MG63 (cell line): ENCODE measurements around the gene ETV4. TPM values are rescaled to one million over a fixed set of nuclear protein-coding genes. Genes with fewer than 3 reads are reported as not detected.

ENCODE experiments used
- DNase-seq: peaks from one replicate; pipeline ENCODE4 v3.0.0-alpha.2; 2020
- H3K27me3 ChIP-seq: fragments of 250-450 bp; sonication (Bioruptor Pico); 2 replicates; pipeline ENCODE4 v1.5.1; 2020; ENCODE audit warnings: mild to moderate bottlenecking, moderate library complexity
- H3K36me3 ChIP-seq: fragments of 250-450 bp; sonication (Bioruptor Pico); 2 replicates; pipeline ENCODE4 v1.5.1; 2020; ENCODE audit warnings: mild to moderate bottlenecking, moderate library complexity
- H3K4me3 ChIP-seq: fragments of 250-450 bp; sonication (Bioruptor Pico); 2 replicates; pipeline ENCODE4 v1.5.1; 2020; ENCODE audit warnings: mild to moderate bottlenecking, moderate library complexity
- H3K9me3 ChIP-seq: fragments of 250-450 bp; sonication (Bioruptor Pico); 2 replicates; pipeline ENCODE4 v1.5.1; 2020; ENCODE audit warnings: mild to moderate bottlenecking, moderate library complexity
- total RNA-seq: library from RNA; depleted of rRNA; stranded (reverse); fragments of >200 nt; shearing (Covaris generic); gene quantifications from 2 replicates; pipeline ENCODE4 v1.2.3, GENCODE V29; 2014; ENCODE audit warnings: low replicate concordance; rRNA removed

ETV4 gene
- total RNA-seq: 2.4 and 4.5 TPM in 2 replicates

GRCh38 chr17:43546319-43547188 is at the start of gene ETV4:
TSS of gene ETV4 (minus strand) at chr17:43546340. CDS start at chr17:43545617, 723 bp downstream.
- peak; percentile 96 for DNase-seq
- no peaks in the 10 kb centered on the region for H3K9me3 ChIP-seq
- H3K36me3 ChIP-seq: no peaks in the 10 kb centered on the region
- H3K4me3 ChIP-seq: peak within 1 kb of the TSS; percentile 52
- 0 out of 2 replicates have a peak, but pooled peaks cover 2% of the 10 kb centered on the region for H3K27me3 ChIP-seq

- H3K4me3 ChIP-seq: no peak overlapping the region
- no peaks in the 10 kb centered on the region for H3K27me3 ChIP-seq
- no peaks in the 10 kb centered on the region for H3K9me3 ChIP-seq
- DNase-seq: no peak
- no peaks in the 10 kb centered on the region for H3K36me3 ChIP-seq
These were observed 49.3 kb upstream of the ETV4 start for GRCh38 chr17:43595466-43595865.

- Histone ChIP-seq H3K27me3 (no peaks in the 10 kb centered on the region), H3K36me3 (no peaks in the 10 kb centered on the region), H3K9me3 (no peaks in the 10 kb centered on the region), H3K4me3 (no peak overlapping the region)
- peak; percentile 92 for DNase-seq
These were observed 45.8 kb upstream of the ETV4 start for GRCh38 chr17:43591779-43592562.

- no peak for DNase-seq
- H3K4me3 ChIP-seq: no peak overlapping the region
- no peaks in the 10 kb centered on the region for H3K27me3 ChIP-seq
- H3K9me3 ChIP-seq: no peaks in the 10 kb centered on the region
- no peaks in the 10 kb centered on the region for H3K36me3 ChIP-seq
These were observed 44.9 kb upstream of the ETV4 start for GRCh38 chr17:43591001-43591400.

GRCh38 chr17:43588664-43589435 is 42.7 kb upstream of the ETV4 start:
- H3K9me3 ChIP-seq: no peaks in the 10 kb centered on the region
- no peak for DNase-seq
- no peaks in the 10 kb centered on the region for H3K27me3 ChIP-seq
- no peak overlapping the region for H3K4me3 ChIP-seq
- H3K36me3 ChIP-seq: no peaks in the 10 kb centered on the region

GRCh38 chr17:43588121-43588520 is 42.0 kb upstream of the ETV4 start:
- no peak overlapping the region for H3K4me3 ChIP-seq
- no peaks in the 10 kb centered on the region for H3K36me3 ChIP-seq
- H3K27me3 ChIP-seq: no peaks in the 10 kb centered on the region
- no peaks in the 10 kb centered on the region for H3K9me3 ChIP-seq
- no peak for DNase-seq

- no peak for DNase-seq
- H3K4me3 ChIP-seq: no peak overlapping the region
- no peaks in the 10 kb centered on the region for H3K36me3 ChIP-seq
- no peaks in the 10 kb centered on the region for H3K9me3 ChIP-seq
- no peaks in the 10 kb centered on the region for H3K27me3 ChIP-seq
These were observed 41.5 kb upstream of the ETV4 start for GRCh38 chr17:43587647-43588046.

- H3K9me3 ChIP-seq: no peaks in the 10 kb centered on the region
- no peaks in the 10 kb centered on the region for H3K27me3 ChIP-seq
- DNase-seq: peak; percentile 52
- H3K4me3 ChIP-seq: no peak overlapping the region
- no peaks in the 10 kb centered on the region for H3K36me3 ChIP-seq
These were observed 38.5 kb upstream of the ETV4 start for GRCh38 chr17:43584666-43585102.

GRCh38 chr17:43583332-43583731 is 37.2 kb upstream of the ETV4 start:
- no peaks in the 10 kb centered on the region for H3K9me3 ChIP-seq
- no peak overlapping the region for H3K4me3 ChIP-seq
- H3K36me3 ChIP-seq: no peaks in the 10 kb centered on the region; the same call in 1 of the 2 replicates
- H3K27me3 ChIP-seq: no peaks in the 10 kb centered on the region
- no peak for DNase-seq

- no peak overlapping the region for H3K4me3 ChIP-seq
- DNase-seq: peak; percentile 35
- H3K36me3 ChIP-seq: no peaks in the 10 kb centered on the region; the same call in 1 of the 2 replicates
- H3K9me3 ChIP-seq: no peaks in the 10 kb centered on the region
- H3K27me3 ChIP-seq: no peaks in the 10 kb centered on the region
These were observed 35.5 kb upstream of the ETV4 start for GRCh38 chr17:43581613-43582012.

GRCh38 chr17:43581130-43581529 is 35.0 kb upstream of the ETV4 start:
- Histone ChIP-seq H3K27me3 (no peaks in the 10 kb centered on the region), H3K4me3 (no peak overlapping the region), H3K9me3 (no peaks in the 10 kb centered on the region), H3K36me3 (no peaks in the 10 kb centered on the region; the same call in 1 of the 2 replicates)
- no peak for DNase-seq

GRCh38 chr17:43579566-43580140 is 33.5 kb upstream of the ETV4 start:
- Histone ChIP-seq H3K36me3 (no peaks in the 10 kb centered on the region; the same call in 1 of the 2 replicates), H3K9me3 (no peaks in the 10 kb centered on the region), H3K4me3 (no peak overlapping the region), H3K27me3 (no peaks in the 10 kb centered on the region)
- peak; percentile 57 for DNase-seq

GRCh38 chr17:43578699-43579565 is 32.8 kb upstream of the ETV4 start:
- Histone ChIP-seq H3K9me3 (no peaks in the 10 kb centered on the region), H3K4me3 (no peak overlapping the region), H3K36me3 (no peaks in the 10 kb centered on the region; the same call in 1 of the 2 replicates), H3K27me3 (no peaks in the 10 kb centered on the region)
- peak; percentile 69 for DNase-seq

GRCh38 chr17:43578404-43578698 is 32.2 kb upstream of the ETV4 start:
- DNase-seq: no peak
- no peaks in the 10 kb centered on the region for H3K27me3 ChIP-seq
- H3K4me3 ChIP-seq: no peak overlapping the region
- H3K9me3 ChIP-seq: no peaks in the 10 kb centered on the region
- no peaks in the 10 kb centered on the region; the same call in 1 of the 2 replicates for H3K36me3 ChIP-seq

- Histone ChIP-seq H3K36me3 (no peaks in the 10 kb centered on the region; the same call in 1 of the 2 replicates), H3K9me3 (no peaks in the 10 kb centered on the region), H3K27me3 (no peaks in the 10 kb centered on the region), H3K4me3 (no peak overlapping the region)
- no peak for DNase-seq
These were observed 31.7 kb upstream of the ETV4 start for GRCh38 chr17:43577664-43578403.
